Heart left ventricle (tissue), 16 donors: ENCODE data around the gene CRYBG1. TPM values are rescaled to one million over a fixed set of nuclear protein-coding genes. Genes with fewer than 3 reads are reported as not detected.

Experiments
- ATAC-seq, 4 donors: fragments of 200-7000 bp; cut with Tn5 transposase; one replicate each; pipeline ENCODE4 v1.9.1; 2020 to 2022; ENCODE audit warnings: moderate library complexity in 4 of 4, mild to moderate bottlenecking in 3 of 4, moderate number of reproducible peaks in 1 of 4
- DNase-seq, 5 donors: peaks; one replicate each; pipeline ENCODE4 v3.0.0-alpha.2; 2020
- H3K27ac ChIP-seq, 12 donors: fragments of 200-600 bp; sonication (generic) in 4 of 12; one replicate each; pipeline versions ENCODE4 v1.5.0 to v1.8.0; 2016 to 2022; ENCODE audit warnings: mild to moderate bottlenecking in 2 of 12
- H3K27me3 ChIP-seq, 9 donors: fragments of 200-600 bp; sonication (generic) in 2 of 9; one replicate each; pipeline versions ENCODE4 v1.5.1 to v1.8.0; 2016 to 2022; ENCODE audit warnings: mild to moderate bottlenecking in 3 of 9
- H3K36me3 ChIP-seq, 9 donors: fragments of 200-600 bp; sonication (generic) in 2 of 9; one replicate each; pipeline versions ENCODE4 v1.5.0 to v1.8.0; 2018 to 2022; ENCODE audit warnings: mild to moderate bottlenecking in 2 of 9
- H3K4me1 ChIP-seq, 12 donors: fragments of 200-600 bp; sonication (generic) in 4 of 12; one replicate each; pipeline versions ENCODE4 v1.5.0 to v1.8.0; 2016 to 2022; ENCODE audit warnings: mild to moderate bottlenecking in 3 of 12
- H3K4me3 ChIP-seq, 12 donors: fragments of 200-600 bp; sonication (generic) in 4 of 12; one replicate each; pipeline versions ENCODE4 v1.5.0 to v1.8.0; 2017 to 2022; ENCODE audit warnings: mild to moderate bottlenecking in 9 of 12, moderate library complexity in 4 of 12
- H3K9me3 ChIP-seq, 12 donors: fragments of 200-600 bp; sonication (generic) in 4 of 12; one replicate each; pipeline versions ENCODE4 v1.5.0 to v1.8.0; 2016 to 2022; ENCODE audit warnings: mild to moderate bottlenecking in 1 of 12
- POLR2A ChIP-seq, 2 donors: fragments of 450-650 bp; IDR thresholded peaks; one replicate each; pipeline ENCODE4 v1.6.1; 2017; ENCODE audit warnings: antibody characterized with exemption in 2 of 2, mild to moderate bottlenecking in 2 of 2, moderate library complexity in 2 of 2
- WGBS, 4 donors: extraction: QIAGEN DNeasy Blood & Tissue Kit in 2 of 4; methylation state at CpG; one replicate each; pipeline versions ENCODE4 v1.1.5 to v1.1.7; 2013 to 2018; 5-methylcytosine and 5-hydroxymethylcytosine counted together
- intact Hi-C, 10 donors: fragments of 100-400 bp; cut with DNase I; formaldehyde crosslinking; loops; one replicate each; pipeline versions ENCODE4 v1.11.1 to v1.14.2; 2022
- polyA plus RNA-seq, 2 donors: library from polyadenylated mRNA; stranded (reverse); fragments of 200-250 nt; gene quantifications; one replicate each; pipeline ENCODE4 v1.2.3, GENCODE V29; 2013
- total RNA-seq, 9 donors: library from RNA; depleted of rRNA in 2 of 9; stranded (reverse); fragments of >200 nt in 2 of 9; fragmentation: NEBNext Ultra II Directional in 3 of 9; extraction: Animal tissue kit (Norgen Biotek cat#: 25700) in 3 of 9; gene quantifications; one replicate each; pipeline versions ENCODE4 v1.1.0 to v1.2.4, GENCODE V29; 2016 to 2023
- TF ChIP-seq, protein P1 (sequence below), 12 donors: fragments of 200-600 bp; sonication (generic) in 4 of 12; IDR thresholded peaks; one replicate each; pipeline versions ENCODE4 v1.5.0 to v1.8.0; 2018 to 2022; ENCODE audit warnings: antibody characterized with exemption in 12 of 12, mild to moderate bottlenecking in 5 of 12
- donor health status: ischemic (EF 13 %, LVEDD 7.1; RV severe dilation, severe dysfunction).
- donor health status: healthy with polysubstance abuse.
- donor health status: DM: no; HTN: yes; CAD: no.
- donor health status: DM: no; HTN: no; CAD: no.
- donor health status: ischemic (EF 25% LVEDD 6.9; RV normal size, moderate dysfunction).
- donor health status: ischemic (EF 25% LVEDD 5.7; RV mildly dilated, moderate dysfunction).
- donor health status: healthy.
- donor health status: DM: yes; HTN: yes; CAD: no.
- donor health status: ischemic (EF 35%, LVEDD 5.7; RV mildly dilated, moderate dysfunction).
- donor health status: nonischemic (EF 11% LVEDD 7.7; RV severe dilation, severe dysfunction).
- donor health status: DM: yes; HTN: yes; CAD: no.
- donor health status: PGD.
- donor health status: ischemic (EF 29% LVEDD 5.4; RV normal size, mild dysfunction).
- donor health status: nonischemic (EF 23%, LVEDD 6.1; RV moderate dilation, normal function).

CRYBG1 gene
- total and polyA plus RNA-seq, 11 donors, result 0.42 to 17.7 (median 1.5) TPM

DNA sequence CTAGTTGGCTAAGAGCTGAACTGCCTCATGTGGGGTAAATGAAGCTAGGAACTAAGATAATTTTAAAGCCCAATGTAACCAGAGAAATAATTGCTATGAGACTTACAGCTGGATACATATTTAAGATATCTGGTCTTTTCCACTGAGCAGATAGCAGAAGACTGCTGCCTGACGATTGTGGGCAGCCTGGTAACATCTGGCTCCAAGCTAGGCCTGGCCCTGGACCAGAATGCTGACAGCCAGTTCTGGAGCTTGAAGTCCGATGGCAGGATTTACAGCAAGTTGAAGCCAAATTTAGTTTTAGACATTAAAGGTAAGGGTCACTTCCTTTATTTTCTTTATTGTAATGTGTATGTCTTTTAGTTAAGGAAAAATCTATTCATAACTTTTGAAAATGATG, 203.1 kb downstream of the CRYBG1 start:
- Histone ChIP-seq H3K9me3 (no peaks in the 10 kb centered on the region), H3K27me3 (no peaks in the 10 kb centered on the region), H3K4me1 (peaks cover 0 to 11% (median 0%) of the 10 kb centered on the region in 12 donors), H3K27ac (peak overlapping the region in 1 of 12 donors; percentile 42), H3K36me3 (peaks cover 0 to 85% (median 4%) of the 10 kb centered on the region in 9 donors), H3K4me3 (no peak overlapping the region)
- ATAC-seq (peak in 3 of 4 donors; percentile 50 to 64 (median 55)), DNase-seq (peak in 3 of 5 donors; percentile 22 to 49 (median 41))
- 16 to 53% (median 36%) methylated on average over 2 of the region's 2 CpGs for whole genome bisulfite sequencing, 4 donors
- intact Hi-C loops, result loop anchor here in 5 of 10 donors (1.0 to 10.0 kb wide), 5 partner anchors 118 to 1139 kb away; partner anchors contain the start of gene CD24 (in 1 of the 5)
- no peak for TF ChIP-seq POLR2A (IDR thresholded peaks at IDR 0.05)
- TF ChIP-seq, protein P1, sequence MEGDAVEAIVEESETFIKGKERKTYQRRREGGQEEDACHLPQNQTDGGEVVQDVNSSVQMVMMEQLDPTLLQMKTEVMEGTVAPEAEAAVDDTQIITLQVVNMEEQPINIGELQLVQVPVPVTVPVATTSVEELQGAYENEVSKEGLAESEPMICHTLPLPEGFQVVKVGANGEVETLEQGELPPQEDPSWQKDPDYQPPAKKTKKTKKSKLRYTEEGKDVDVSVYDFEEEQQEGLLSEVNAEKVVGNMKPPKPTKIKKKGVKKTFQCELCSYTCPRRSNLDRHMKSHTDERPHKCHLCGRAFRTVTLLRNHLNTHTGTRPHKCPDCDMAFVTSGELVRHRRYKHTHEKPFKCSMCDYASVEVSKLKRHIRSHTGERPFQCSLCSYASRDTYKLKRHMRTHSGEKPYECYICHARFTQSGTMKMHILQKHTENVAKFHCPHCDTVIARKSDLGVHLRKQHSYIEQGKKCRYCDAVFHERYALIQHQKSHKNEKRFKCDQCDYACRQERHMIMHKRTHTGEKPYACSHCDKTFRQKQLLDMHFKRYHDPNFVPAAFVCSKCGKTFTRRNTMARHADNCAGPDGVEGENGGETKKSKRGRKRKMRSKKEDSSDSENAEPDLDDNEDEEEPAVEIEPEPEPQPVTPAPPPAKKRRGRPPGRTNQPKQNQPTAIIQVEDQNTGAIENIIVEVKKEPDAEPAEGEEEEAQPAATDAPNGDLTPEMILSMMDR (IDR thresholded peaks at IDR 0.05), result no peak

DNA sequence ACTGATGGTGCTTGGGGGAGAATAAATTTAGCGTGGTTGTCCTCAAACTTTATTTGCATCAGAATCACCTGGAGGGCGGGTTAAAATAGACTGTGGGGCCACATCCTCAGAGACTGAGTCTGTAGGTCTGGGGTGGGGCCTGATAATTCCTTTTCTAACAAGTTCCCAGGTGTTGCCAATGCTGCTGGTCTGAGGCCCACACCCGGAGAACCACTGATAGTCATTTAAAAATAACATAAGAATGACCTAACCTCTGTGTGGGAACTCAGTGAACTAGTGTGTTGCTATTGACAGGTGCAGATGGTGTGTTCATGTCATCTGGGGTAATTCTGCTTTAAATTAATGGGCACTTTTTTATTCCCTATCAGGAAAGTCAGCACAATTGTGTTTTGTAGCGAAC, 204.0 kb downstream of the CRYBG1 start:
- H3K27ac ChIP-seq, result no peak overlapping the region
- peaks cover 0 to 11% (median 0%) of the 10 kb centered on the region in 12 donors for H3K4me1 ChIP-seq
- peaks cover 0 to 85% (median 6%) of the 10 kb centered on the region in 9 donors for H3K36me3 ChIP-seq
- no peaks in the 10 kb centered on the region for H3K27me3 ChIP-seq
- H3K9me3 ChIP-seq, result no peaks in the 10 kb centered on the region
- TF ChIP-seq, protein P1 (IDR thresholded peaks at IDR 0.05), result no peak
- no peak for TF ChIP-seq POLR2A (IDR thresholded peaks at IDR 0.05)
- DNase-seq (no peak), ATAC-seq (peak in 1 of 4 donors; percentile 47)
- no peak overlapping the region for H3K4me3 ChIP-seq
- intact Hi-C loops, result loop anchor here in 5 of 10 donors (1.0 to 10.0 kb wide), 5 partner anchors 119 to 1140 kb away; partner anchors contain the start of gene CD24 (in 1 of the 5)
- 56 to 80% (median 75%) methylated on average over 3 to 4 of the region's 4 CpGs for WGBS, 4 donors

DNA sequence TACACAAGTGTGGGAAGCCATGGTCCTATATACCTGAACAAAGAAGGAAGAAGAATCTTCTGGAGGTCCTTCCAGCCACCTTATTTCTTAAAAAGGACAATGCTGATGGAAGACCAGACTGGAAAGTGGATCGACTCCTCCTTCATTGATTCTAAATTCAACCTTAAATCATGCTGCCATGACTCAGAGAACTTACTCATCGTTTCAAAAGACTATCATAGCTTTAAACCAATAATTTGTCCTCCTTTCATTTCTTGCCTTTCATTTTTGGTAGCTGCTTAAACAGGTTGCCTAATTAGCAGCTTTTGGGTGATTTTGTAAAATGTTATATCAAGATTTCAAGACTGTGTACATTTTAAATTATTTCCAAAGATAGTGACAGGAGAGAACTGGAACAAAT, 208.0 kb downstream of the CRYBG1 start:
- peaks cover 0 to 73% (median 29%) of the 10 kb centered on the region in 9 donors for H3K36me3 ChIP-seq
- peaks cover 0 to 9% (median 0%) of the 10 kb centered on the region in 12 donors for H3K4me1 ChIP-seq
- H3K27me3 ChIP-seq, result no peaks in the 10 kb centered on the region
- ATAC-seq (no peak), DNase-seq (no peak)
- no peak overlapping the region for H3K4me3 ChIP-seq
- no peak for TF ChIP-seq POLR2A (IDR thresholded peaks at IDR 0.05)
- TF ChIP-seq, protein P1 (IDR thresholded peaks at IDR 0.05), result no peak
- H3K27ac ChIP-seq, result no peak overlapping the region
- WGBS, 4 donors, result 83 to 92% (median 90%) methylated on average over 2 of the region's 2 CpGs
- H3K9me3 ChIP-seq, result no peaks in the 10 kb centered on the region
- intact Hi-C loops, result loop anchor here in 9 of 10 donors (5.0 to 10.0 kb wide), 5 partner anchors 226 to 1144 kb away; partner anchors contain the start of gene CD24 (in 1 of the 9)

DNA sequence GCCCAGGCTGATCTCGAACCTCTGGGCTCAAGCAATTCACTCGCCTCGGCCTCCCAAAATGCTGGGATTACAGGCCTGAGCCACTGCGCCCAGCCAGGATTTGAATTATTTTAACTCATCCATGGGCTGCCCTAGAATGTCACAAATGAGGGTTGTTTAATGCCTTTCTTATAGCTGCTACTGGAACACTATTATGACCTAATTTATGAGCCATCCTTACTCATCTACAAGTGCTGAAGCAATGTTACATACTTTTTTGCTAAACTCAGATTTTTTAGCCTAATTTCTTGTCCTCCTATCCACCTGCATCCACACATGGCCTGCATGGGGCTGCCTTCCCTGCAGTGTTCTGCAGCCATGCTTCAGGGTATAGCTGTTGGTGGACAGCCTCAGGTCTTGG, 208.9 kb downstream of the CRYBG1 start:
- Histone ChIP-seq H3K27me3 (no peaks in the 10 kb centered on the region), H3K4me3 (no peak overlapping the region), H3K9me3 (no peaks in the 10 kb centered on the region), H3K36me3 (peaks cover 0 to 64% (median 31%) of the 10 kb centered on the region in 9 donors), H3K4me1 (peaks cover 0 to 10% (median 0%) of the 10 kb centered on the region in 12 donors), H3K27ac (no peak overlapping the region)
- no peak for TF ChIP-seq POLR2A (IDR thresholded peaks at IDR 0.05)
- TF ChIP-seq, protein P1 (IDR thresholded peaks at IDR 0.05), result no peak
- ATAC-seq (no peak), DNase-seq (no peak)
- intact Hi-C loops, result loop anchor here in 9 of 10 donors (5.0 to 10.0 kb wide), 5 partner anchors 227 to 1145 kb away; partner anchors contain the start of gene CD24 (in 1 of the 9)
- WGBS, 4 donors, result 86 to 97% (median 97%) methylated on average over 4 of the region's 4 CpGs
